Naive thymus-derived CD4-positive, alpha-beta T cell (primary cell): ENCODE data around the gene LPP. TPM values are rescaled to one million over a fixed set of nuclear protein-coding genes. Genes with fewer than 3 reads are reported as not detected.

Experiments used
- ATAC-seq: fragments of 150-1000 bp; cut with Tn5 transposase; 2 replicates; pipeline ENCODE4 v1.10.0; 2021; ENCODE audit warnings: mild to moderate bottlenecking, moderate library complexity
- CTCF ChIA-PET: fragments of 350-600 bp; sonication (Branson Sonifier 250); formaldehyde crosslinking; loops from one replicate; lab custom pipeline; 2021; ENCODE audit warnings: antibody characterized with exemption; lab: Charles Lee
- POLR2A ChIA-PET: fragments of 350-600 bp; sonication (Branson Sonifier 250); formaldehyde crosslinking; loops from one replicate; lab custom pipeline; 2021; ENCODE audit warnings: antibody characterized with exemption, inconsistent platforms; lab: Charles Lee
- DNase-seq, 9 donors: peaks; one replicate each; pipeline versions ENCODE4 v3.0.0 to v3.0.0-alpha.2; 2020 to 2022; ENCODE audit warnings: mixed read lengths in 1 of 9
- H3K27ac ChIP-seq: one replicate; pipeline ENCODE4 v1.7.0; 2013; ENCODE audit warnings: mild to moderate bottlenecking, low read depth, low read length, moderate library complexity
- H3K27me3 ChIP-seq, 2 donors: one replicate each; pipeline ENCODE4 v1.7.0; 2013; ENCODE audit warnings: low read length in 2 of 2, mild to moderate bottlenecking in 2 of 2, moderate library complexity in 2 of 2; ENCODE audit not compliant: control insufficient read depth in 2 of 2, insufficient read depth in 2 of 2
- H3K36me3 ChIP-seq, 3 experiments: 1 replicate in 2 of 3; 2 replicates in 1 of 3; pipeline ENCODE4 v1.7.0; 2013; ENCODE audit warnings: low read length in 3 of 3, mild to moderate bottlenecking in 3 of 3, moderate library complexity in 1 of 3; ENCODE audit not compliant: insufficient read depth in 3 of 3, control insufficient read depth in 2 of 3
- H3K4me1 ChIP-seq, 2 donors: one replicate each; pipeline ENCODE4 v1.7.0; 2013; ENCODE audit warnings: low read length in 2 of 2, mild to moderate bottlenecking in 2 of 2, moderate library complexity in 1 of 2; ENCODE audit not compliant: control insufficient read depth in 2 of 2, insufficient read depth in 2 of 2
- H3K4me3 ChIP-seq: 2 replicates; pipeline ENCODE4 v1.7.0; 2013; ENCODE audit warnings: mild to moderate bottlenecking, low read length
- H3K9me3 ChIP-seq, 3 experiments: 1 replicate in 2 of 3; 2 replicates in 1 of 3; pipeline ENCODE4 v1.7.0; 2013; ENCODE audit warnings: low read length in 3 of 3; ENCODE audit not compliant: control insufficient read depth in 2 of 3
- H3K27ac Mint-ChIP-seq, 9 donors: one replicate each; pipeline ENCODE4 v1.8.0; 2020 to 2022; ENCODE audit warnings: mixed read lengths in 9 of 9, mild to moderate bottlenecking in 8 of 9, moderate library complexity in 5 of 9, inconsistent platforms in 2 of 9
- H3K27me3 Mint-ChIP-seq, 5 donors: one replicate each; pipeline ENCODE4 v1.8.0; 2021 to 2022; ENCODE audit warnings: mixed read lengths in 5 of 5, mild to moderate bottlenecking in 1 of 5
- H3K36me3 Mint-ChIP-seq, 5 donors: one replicate each; pipeline ENCODE4 v1.8.0; 2020 to 2022; ENCODE audit warnings: mixed read lengths in 5 of 5, mild to moderate bottlenecking in 3 of 5, inconsistent platforms in 1 of 5
- H3K4me1 Mint-ChIP-seq, 7 donors: one replicate each; pipeline ENCODE4 v1.8.0; 2020 to 2022; ENCODE audit warnings: mixed read lengths in 7 of 7, mild to moderate bottlenecking in 3 of 7, inconsistent platforms in 1 of 7
- H3K4me3 Mint-ChIP-seq, 10 donors: one replicate each; pipeline ENCODE4 v1.8.0; 2020 to 2022; ENCODE audit warnings: mild to moderate bottlenecking in 10 of 10, mixed read lengths in 10 of 10, moderate library complexity in 6 of 10, inconsistent platforms in 2 of 10
- H3K9me3 Mint-ChIP-seq, 11 donors: one replicate each; pipeline ENCODE4 v1.8.0; 2020 to 2022; ENCODE audit warnings: mixed read lengths in 11 of 11, mild to moderate bottlenecking in 4 of 11, inconsistent platforms in 1 of 11, moderate library complexity in 1 of 11
- intact Hi-C, 2 donors: fragments of 100-400 bp; cut with micrococcal nuclease; formaldehyde crosslinking; loops; one replicate each; pipeline ENCODE4 v1.15.1; 2023
- polyA plus RNA-seq, 2 donors: library from polyadenylated mRNA; unstranded; fragments of 300-500 nt; fragmentation: Illumina TruSeq; gene quantifications; one replicate each; pipeline ENCODE4 v1.2.3, GENCODE V29; 2021
- total RNA-seq, 6 experiments: library from RNA in 5 of 6; stranded (reverse) in 5 of 6; gene quantifications; 1 replicate in 5 of 6; 2 replicates in 1 of 6; pipeline ENCODE4 v1.2.3 and lab custom pipeline; 2021 to 2026

The LPP gene
- total and polyA plus RNA-seq, 7 experiments from 2014 or later, result 10.3 to 95.2 (median 19.5) TPM

DNA sequence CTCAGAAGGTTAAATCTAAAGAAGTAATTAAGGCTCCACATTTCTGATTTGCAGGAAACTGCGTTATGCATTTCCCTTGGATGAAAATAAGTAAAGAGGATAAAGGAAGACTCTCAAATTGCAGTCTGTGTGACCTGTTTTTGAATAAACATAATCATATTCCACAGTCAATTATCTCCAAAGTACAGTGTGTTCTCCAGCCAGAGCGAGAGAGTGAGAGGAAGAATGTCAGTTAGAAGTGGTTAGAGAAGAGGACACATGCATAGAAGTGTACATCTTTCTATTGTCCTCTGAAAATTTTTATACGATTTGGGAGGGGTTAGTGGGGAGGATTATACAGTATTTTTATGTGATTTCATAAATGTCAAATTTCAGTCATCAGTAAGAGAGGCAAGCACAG lies 487.1 kb downstream of the LPP start:
- H3K4me3 ChIP-seq, result no peak overlapping the region
- H3K4me3 Mint-ChIP-seq, result no peak overlapping the region
- H3K4me1 ChIP-seq, result no peaks in the 10 kb centered on the region
- H3K9me3 Mint-ChIP-seq, result peaks cover 0 to 2% (median 0%) of the 10 kb centered on the region in 11 donors
- no peak for DNase-seq
- no peaks in the 10 kb centered on the region for H3K36me3 ChIP-seq
- no peaks in the 10 kb centered on the region for H3K9me3 ChIP-seq
- CTCF ChIA-PET, result no interaction called here
- intact Hi-C loops, result no loop called here
- POLR2A ChIA-PET, result no interaction called here
- ATAC-seq, result no peak
- peaks cover 0 to 7% (median 4%) of the 10 kb centered on the region in 5 donors for H3K36me3 Mint-ChIP-seq
- peaks cover 0 to 6% (median under 1%) of the 10 kb centered on the region in 7 donors for H3K4me1 Mint-ChIP-seq
- H3K27me3 Mint-ChIP-seq, result no peaks in the 10 kb centered on the region
- no peak overlapping the region for H3K27ac ChIP-seq
- no peak overlapping the region for H3K27ac Mint-ChIP-seq
- no peaks in the 10 kb centered on the region for H3K27me3 ChIP-seq

- ATAC-seq, result no peak
- H3K36me3 Mint-ChIP-seq, result peaks cover 0 to 7% (median 3%) of the 10 kb centered on the region in 5 donors
- H3K27ac Mint-ChIP-seq, result no peak overlapping the region
- no peak overlapping the region for H3K27ac ChIP-seq
- H3K4me1 ChIP-seq, result no peaks in the 10 kb centered on the region
- intact Hi-C loops, result no loop called here
- H3K4me3 Mint-ChIP-seq, result no peak overlapping the region
- H3K27me3 Mint-ChIP-seq, result no peaks in the 10 kb centered on the region
- no peak for DNase-seq
- H3K4me1 Mint-ChIP-seq, result peaks cover 0 to 11% (median 5%) of the 10 kb centered on the region in 7 donors
- H3K27me3 ChIP-seq, result no peaks in the 10 kb centered on the region
- no peak overlapping the region for H3K4me3 ChIP-seq
- no peaks in the 10 kb centered on the region for H3K9me3 Mint-ChIP-seq
- H3K36me3 ChIP-seq, result no peaks in the 10 kb centered on the region
- POLR2A ChIA-PET, result no interaction called here
- CTCF ChIA-PET, result no interaction called here
- H3K9me3 ChIP-seq, result no peaks in the 10 kb centered on the region
These were observed 489.8 kb downstream of the LPP start for GRCh38 chr3:188643736-188644135.

- no peak overlapping the region for H3K27ac Mint-ChIP-seq
- intact Hi-C loops, result no loop called here
- DNase-seq (peak in 1 of 9 donors; percentile 4), ATAC-seq (peak; percentile 47)
- Histone ChIP-seq H3K36me3 (no peaks in the 10 kb centered on the region), H3K27ac (no peak overlapping the region), H3K4me3 (no peak overlapping the region), H3K27me3 (no peaks in the 10 kb centered on the region), H3K9me3 (no peaks in the 10 kb centered on the region), H3K4me1 (no peaks in the 10 kb centered on the region)
- H3K4me1 Mint-ChIP-seq, result peaks cover 0 to 11% (median 6%) of the 10 kb centered on the region in 7 donors
- H3K36me3 Mint-ChIP-seq, result peaks cover 0 to 13% (median 6%) of the 10 kb centered on the region in 5 donors
- POLR2A ChIA-PET, result no interaction called here
- H3K27me3 Mint-ChIP-seq, result no peaks in the 10 kb centered on the region
- peaks cover 0 to 5% (median 0%) of the 10 kb centered on the region in 11 donors for H3K9me3 Mint-ChIP-seq
- CTCF ChIA-PET, result interaction anchor here (0.7 kb wide), 2 partner anchors 43 to 901 kb away, joined by 3 read pairs; no protein-coding TSS in a partner anchor
- no peak overlapping the region for H3K4me3 Mint-ChIP-seq
These were observed 492.6 kb downstream of the LPP start for GRCh38 chr3:188646592-188646991.

GRCh38 chr3:188647237-188647636 lies 493.3 kb downstream of the LPP start:
- Mint-ChIP-seq H3K36me3 (peaks cover 0 to 15% (median 6%) of the 10 kb centered on the region in 5 donors), H3K27ac (no peak overlapping the region), H3K4me1 (peaks cover 0 to 11% (median 6%) of the 10 kb centered on the region in 7 donors), H3K4me3 (no peak overlapping the region), H3K9me3 (peaks cover 0 to 5% (median 0%) of the 10 kb centered on the region in 11 donors), H3K27me3 (no peaks in the 10 kb centered on the region)
- ChIA-PET CTCF (interaction anchor here (0.7 kb wide), 1 partner anchor 43 kb away, joined by 3 read pairs; no protein-coding TSS in a partner anchor), POLR2A (no interaction called here)
- no peaks in the 10 kb centered on the region for H3K4me1 ChIP-seq
- no peak for DNase-seq
- H3K27ac ChIP-seq, result no peak overlapping the region
- H3K36me3 ChIP-seq, result no peaks in the 10 kb centered on the region
- no peaks in the 10 kb centered on the region for H3K9me3 ChIP-seq
- no peak overlapping the region for H3K4me3 ChIP-seq
- no peaks in the 10 kb centered on the region for H3K27me3 ChIP-seq
- intact Hi-C loops, result no loop called here
- no peak for ATAC-seq

DNA sequence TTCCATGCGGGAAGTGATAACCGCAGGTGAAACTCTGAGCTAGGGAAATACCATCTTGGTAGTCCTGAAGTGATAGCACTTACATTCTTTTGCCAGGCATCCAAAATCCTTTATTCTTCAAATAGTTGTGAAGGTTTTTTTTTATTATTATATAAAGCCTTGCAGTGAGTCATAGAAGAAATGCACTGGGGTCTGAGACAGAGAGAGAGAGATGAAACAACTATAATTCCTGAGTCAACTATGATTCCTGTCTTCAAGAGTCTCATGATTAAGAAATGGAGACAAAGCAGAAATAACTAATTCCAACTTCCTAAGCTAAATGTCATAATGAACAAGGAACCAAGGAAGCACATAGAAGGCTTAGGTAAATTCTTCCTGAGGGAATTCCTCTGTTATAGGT lies 495.6 kb downstream of the LPP start:
- H3K27me3 Mint-ChIP-seq, result no peaks in the 10 kb centered on the region
- peaks cover 0 to 17% (median 6%) of the 10 kb centered on the region in 5 donors for H3K36me3 Mint-ChIP-seq
- no peak overlapping the region for H3K4me3 Mint-ChIP-seq
- Histone ChIP-seq H3K27me3 (no peaks in the 10 kb centered on the region), H3K36me3 (no peaks in the 10 kb centered on the region), H3K4me3 (no peak overlapping the region), H3K4me1 (no peaks in the 10 kb centered on the region), H3K27ac (no peak overlapping the region), H3K9me3 (no peaks in the 10 kb centered on the region)
- H3K9me3 Mint-ChIP-seq, result peaks cover 0 to 5% (median 0%) of the 10 kb centered on the region in 11 donors
- DNase-seq (no peak), ATAC-seq (no peak)
- ChIA-PET POLR2A (interaction anchor here (0.8 kb wide), 1 partner anchor 911 kb away, joined by 3 read pairs; no protein-coding TSS in a partner anchor), CTCF (no interaction called here)
- intact Hi-C loops, result no loop called here
- peaks cover 0 to 16% (median 5%) of the 10 kb centered on the region in 7 donors for H3K4me1 Mint-ChIP-seq
- H3K27ac Mint-ChIP-seq, result no peak overlapping the region

GRCh38 chr3:188656196-188656982 lies 502.4 kb downstream of the LPP start:
- peaks cover 0 to 8% (median 5%) of the 10 kb centered on the region in 7 donors for H3K4me1 Mint-ChIP-seq
- Histone ChIP-seq H3K4me3 (no peak overlapping the region), H3K27me3 (no peaks in the 10 kb centered on the region), H3K4me1 (no peaks in the 10 kb centered on the region), H3K9me3 (no peaks in the 10 kb centered on the region), H3K27ac (no peak overlapping the region), H3K36me3 (no peaks in the 10 kb centered on the region)
- no peaks in the 10 kb centered on the region for H3K27me3 Mint-ChIP-seq
- intact Hi-C loops, result no loop called here
- CTCF ChIA-PET, result no interaction called here
- peak in 1 of 9 donors; percentile 3 for DNase-seq
- peaks cover 0 to 2% (median 0%) of the 10 kb centered on the region in 11 donors for H3K9me3 Mint-ChIP-seq
- no peak overlapping the region for H3K27ac Mint-ChIP-seq
- peak; percentile 66 for ATAC-seq
- H3K36me3 Mint-ChIP-seq, result peaks cover 0 to 7% (median 2%) of the 10 kb centered on the region in 5 donors
- POLR2A ChIA-PET, result no interaction called here
- no peak overlapping the region for H3K4me3 Mint-ChIP-seq
